ENCODE measurements around the gene CACNG1. TPM values are rescaled to one million over a fixed set of nuclear protein-coding genes. Genes with fewer than 3 reads are reported as not detected.

CACNG1 gene
- polyA plus RNA-seq, 1 of the 3 experiments (the other 2 are of a cell fraction) = not detected

DNA sequence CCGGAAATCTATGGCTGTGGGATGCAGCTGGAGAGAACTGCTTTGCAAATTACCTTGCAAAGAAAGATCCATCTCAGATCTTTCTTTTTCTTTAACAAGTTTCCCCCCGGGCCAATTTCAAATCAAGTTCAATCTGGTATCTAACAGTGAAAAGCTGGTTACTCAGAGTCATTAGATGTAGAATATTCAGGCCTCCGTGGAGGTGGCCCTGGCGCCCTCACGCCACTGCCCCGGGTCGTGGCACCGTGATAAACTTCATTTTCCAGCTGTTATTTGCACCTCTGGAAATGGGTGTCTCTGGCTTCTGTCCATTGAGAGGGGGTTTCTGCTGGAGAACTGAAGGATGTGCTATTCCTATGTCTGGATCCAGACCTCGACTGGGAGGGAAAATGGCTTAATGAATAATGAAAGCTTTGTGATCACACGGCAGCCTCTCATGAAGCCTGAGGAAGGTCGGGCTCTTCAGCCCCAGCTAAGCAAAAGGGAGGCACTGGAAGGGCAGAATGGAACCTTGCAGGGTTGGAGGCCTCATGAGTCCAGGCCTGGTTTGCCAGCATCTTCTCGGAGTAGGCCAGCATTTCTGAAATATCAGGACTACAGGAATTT is 49.3 kb upstream of the CACNG1 start (continued):
- TF ChIP-seq, protein P1, sequence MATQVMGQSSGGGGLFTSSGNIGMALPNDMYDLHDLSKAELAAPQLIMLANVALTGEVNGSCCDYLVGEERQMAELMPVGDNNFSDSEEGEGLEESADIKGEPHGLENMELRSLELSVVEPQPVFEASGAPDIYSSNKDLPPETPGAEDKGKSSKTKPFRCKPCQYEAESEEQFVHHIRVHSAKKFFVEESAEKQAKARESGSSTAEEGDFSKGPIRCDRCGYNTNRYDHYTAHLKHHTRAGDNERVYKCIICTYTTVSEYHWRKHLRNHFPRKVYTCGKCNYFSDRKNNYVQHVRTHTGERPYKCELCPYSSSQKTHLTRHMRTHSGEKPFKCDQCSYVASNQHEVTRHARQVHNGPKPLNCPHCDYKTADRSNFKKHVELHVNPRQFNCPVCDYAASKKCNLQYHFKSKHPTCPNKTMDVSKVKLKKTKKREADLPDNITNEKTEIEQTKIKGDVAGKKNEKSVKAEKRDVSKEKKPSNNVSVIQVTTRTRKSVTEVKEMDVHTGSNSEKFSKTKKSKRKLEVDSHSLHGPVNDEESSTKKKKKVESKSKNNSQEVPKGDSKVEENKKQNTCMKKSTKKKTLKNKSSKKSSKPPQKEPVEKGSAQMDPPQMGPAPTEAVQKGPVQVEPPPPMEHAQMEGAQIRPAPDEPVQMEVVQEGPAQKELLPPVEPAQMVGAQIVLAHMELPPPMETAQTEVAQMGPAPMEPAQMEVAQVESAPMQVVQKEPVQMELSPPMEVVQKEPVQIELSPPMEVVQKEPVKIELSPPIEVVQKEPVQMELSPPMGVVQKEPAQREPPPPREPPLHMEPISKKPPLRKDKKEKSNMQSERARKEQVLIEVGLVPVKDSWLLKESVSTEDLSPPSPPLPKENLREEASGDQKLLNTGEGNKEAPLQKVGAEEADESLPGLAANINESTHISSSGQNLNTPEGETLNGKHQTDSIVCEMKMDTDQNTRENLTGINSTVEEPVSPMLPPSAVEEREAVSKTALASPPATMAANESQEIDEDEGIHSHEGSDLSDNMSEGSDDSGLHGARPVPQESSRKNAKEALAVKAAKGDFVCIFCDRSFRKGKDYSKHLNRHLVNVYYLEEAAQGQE (IDR thresholded peaks at IDR 0.05; ENCODE audit: low read depth, low read length) = no peak
- TF ChIP-seq, protein P2, sequence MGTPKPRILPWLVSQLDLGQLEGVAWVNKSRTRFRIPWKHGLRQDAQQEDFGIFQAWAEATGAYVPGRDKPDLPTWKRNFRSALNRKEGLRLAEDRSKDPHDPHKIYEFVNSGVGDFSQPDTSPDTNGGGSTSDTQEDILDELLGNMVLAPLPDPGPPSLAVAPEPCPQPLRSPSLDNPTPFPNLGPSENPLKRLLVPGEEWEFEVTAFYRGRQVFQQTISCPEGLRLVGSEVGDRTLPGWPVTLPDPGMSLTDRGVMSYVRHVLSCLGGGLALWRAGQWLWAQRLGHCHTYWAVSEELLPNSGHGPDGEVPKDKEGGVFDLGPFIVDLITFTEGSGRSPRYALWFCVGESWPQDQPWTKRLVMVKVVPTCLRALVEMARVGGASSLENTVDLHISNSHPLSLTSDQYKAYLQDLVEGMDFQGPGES (IDR thresholded peaks at IDR 0.05; ENCODE audit: low read depth, low read length) = no peak
- TF ChIP-seq SMC3 (IDR thresholded peaks at IDR 0.05; ENCODE audit: low read depth, low read length) = no peak
- TF ChIP-seq GATA2 (CRISPR knock-in tag; IDR thresholded peaks at IDR 0.05) = peak; percentile 35; the same call in 1 of the 2 replicates
- TF ChIP-seq RFX5 (IDR thresholded peaks at IDR 0.05; ENCODE audit: low read length) = peak; percentile 21; the same call in 1 of the 2 replicates
- TF ChIP-seq ELF1 (IDR thresholded peaks at IDR 0.05) = no peak
- TF ChIP-seq, protein P3, sequence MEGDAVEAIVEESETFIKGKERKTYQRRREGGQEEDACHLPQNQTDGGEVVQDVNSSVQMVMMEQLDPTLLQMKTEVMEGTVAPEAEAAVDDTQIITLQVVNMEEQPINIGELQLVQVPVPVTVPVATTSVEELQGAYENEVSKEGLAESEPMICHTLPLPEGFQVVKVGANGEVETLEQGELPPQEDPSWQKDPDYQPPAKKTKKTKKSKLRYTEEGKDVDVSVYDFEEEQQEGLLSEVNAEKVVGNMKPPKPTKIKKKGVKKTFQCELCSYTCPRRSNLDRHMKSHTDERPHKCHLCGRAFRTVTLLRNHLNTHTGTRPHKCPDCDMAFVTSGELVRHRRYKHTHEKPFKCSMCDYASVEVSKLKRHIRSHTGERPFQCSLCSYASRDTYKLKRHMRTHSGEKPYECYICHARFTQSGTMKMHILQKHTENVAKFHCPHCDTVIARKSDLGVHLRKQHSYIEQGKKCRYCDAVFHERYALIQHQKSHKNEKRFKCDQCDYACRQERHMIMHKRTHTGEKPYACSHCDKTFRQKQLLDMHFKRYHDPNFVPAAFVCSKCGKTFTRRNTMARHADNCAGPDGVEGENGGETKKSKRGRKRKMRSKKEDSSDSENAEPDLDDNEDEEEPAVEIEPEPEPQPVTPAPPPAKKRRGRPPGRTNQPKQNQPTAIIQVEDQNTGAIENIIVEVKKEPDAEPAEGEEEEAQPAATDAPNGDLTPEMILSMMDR (IDR thresholded peaks at IDR 0.05) = no peak
- TF ChIP-seq, protein P4, sequence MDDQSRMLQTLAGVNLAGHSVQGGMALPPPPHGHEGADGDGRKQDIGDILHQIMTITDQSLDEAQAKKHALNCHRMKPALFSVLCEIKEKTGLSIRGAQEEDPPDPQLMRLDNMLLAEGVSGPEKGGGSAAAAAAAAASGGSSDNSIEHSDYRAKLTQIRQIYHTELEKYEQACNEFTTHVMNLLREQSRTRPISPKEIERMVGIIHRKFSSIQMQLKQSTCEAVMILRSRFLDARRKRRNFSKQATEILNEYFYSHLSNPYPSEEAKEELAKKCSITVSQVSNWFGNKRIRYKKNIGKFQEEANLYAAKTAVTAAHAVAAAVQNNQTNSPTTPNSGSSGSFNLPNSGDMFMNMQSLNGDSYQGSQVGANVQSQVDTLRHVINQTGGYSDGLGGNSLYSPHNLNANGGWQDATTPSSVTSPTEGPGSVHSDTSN (IDR thresholded peaks at IDR 0.05) = no peak
- peak in 1 of 2 experiments; percentile 68; a peak in 2 of 4 replicates for TF ChIP-seq EP300 (IDR thresholded peaks at IDR 0.05; ENCODE audit: borderline replicate concordance in 1 of 2, low read depth in 1 of 2, low read length in 1 of 2)
- no peak for TF ChIP-seq RAD21 (IDR thresholded peaks at IDR 0.05; ENCODE audit: low read length)
- no peak for TF ChIP-seq RXRA (IDR thresholded peaks at IDR 0.05; ENCODE audit: borderline replicate concordance, low read depth)
- TF ChIP-seq RCOR1 (IDR thresholded peaks at IDR 0.05; ENCODE audit: low read length) = peak; percentile 74
- TF ChIP-seq FOXM1 (IDR thresholded peaks at IDR 0.05; ENCODE audit: low read depth) = no peak
- no peak for TF ChIP-seq POLR2AphosphoS5 (IDR thresholded peaks at IDR 0.05; ENCODE audit: low read depth, low read length)
- TF ChIP-seq JUND (IDR thresholded peaks at IDR 0.05) = no peak
- TF ChIP-seq YY1 (IDR thresholded peaks at IDR 0.05; ENCODE audit: low read depth) = no peak
